ENCODE data around the gene SLAMF1.
"Not testable (repeated sequence)": the region's sequence is repeated elsewhere in the genome, so short reads cannot be mapped to it uniquely, and the experiment has no call there.

The SLAMF1 gene

DNA sequence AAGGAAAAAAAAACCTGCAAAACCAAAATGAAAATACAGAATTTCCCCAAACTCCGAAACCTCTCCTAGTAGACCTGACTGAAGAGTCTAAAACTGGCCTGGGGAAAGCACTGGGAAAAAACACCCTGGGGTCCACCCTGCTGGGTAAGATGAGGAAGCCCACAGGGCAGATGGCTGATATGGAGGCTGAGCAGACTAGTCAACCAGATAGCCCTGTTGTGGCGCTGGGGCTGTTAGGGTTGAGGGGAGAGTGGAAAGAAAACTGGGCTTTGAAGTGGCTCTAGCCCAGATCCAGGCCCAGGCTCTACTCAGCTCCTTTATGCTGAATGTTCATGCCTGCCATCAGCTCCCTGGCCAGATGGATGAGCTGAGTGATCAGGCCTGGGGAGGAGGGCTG, 6.8 kb upstream of the SLAMF1 start:
- peaks cover 30% of the 10 kb centered on the region for H3K4me1 ChIP-seq (ENCODE audit: insufficient read depth, low read length)
- no peak overlapping the region for H3K9ac ChIP-seq (ENCODE audit: low read depth, low read length)
- no peaks in the 10 kb centered on the region for H3K9me3 ChIP-seq (ENCODE audit: control insufficient read depth, insufficient read depth, low read length)
- H3K36me3 ChIP-seq (ENCODE audit: insufficient read depth, low read length) = no peaks in the 10 kb centered on the region

- Histone ChIP-seq H3K9ac (ENCODE audit: low read depth, low read length) (no peak overlapping the region), H3K9me3 (ENCODE audit: control insufficient read depth, insufficient read depth, low read length) (no peaks in the 10 kb centered on the region), H3K4me1 (ENCODE audit: insufficient read depth, low read length) (peaks cover 28% of the 10 kb centered on the region), H3K36me3 (ENCODE audit: insufficient read depth, low read length) (no peaks in the 10 kb centered on the region)
Observed at GRCh38 chr1:160652924-160653619, 6.2 kb upstream of the SLAMF1 start.

DNA sequence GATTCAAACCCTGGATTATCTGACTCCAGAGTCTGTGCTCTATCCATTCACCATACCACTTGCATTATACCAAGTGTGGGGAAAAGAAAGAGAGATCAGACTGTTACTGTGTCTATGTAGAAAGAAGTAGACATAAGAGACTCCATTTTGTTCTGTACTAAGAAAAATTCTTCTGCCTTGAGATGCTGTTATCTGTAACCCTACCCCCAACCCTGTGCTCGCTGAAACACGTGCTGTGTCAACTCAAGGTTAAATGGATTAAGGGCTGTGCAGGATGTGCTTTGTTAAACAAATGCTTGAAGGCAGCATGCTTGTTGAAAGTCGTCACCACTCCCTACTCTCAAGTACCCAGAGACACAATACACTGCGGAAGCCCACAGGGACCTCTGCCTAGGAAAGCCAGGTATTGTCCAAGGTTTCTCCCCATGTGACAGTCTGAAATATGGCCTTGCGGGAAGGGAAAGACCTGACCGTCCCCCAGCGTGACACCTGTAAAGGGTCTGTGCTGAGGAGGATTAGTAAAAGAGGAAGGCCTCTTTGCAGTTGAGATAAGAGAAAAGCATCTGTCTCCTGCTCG, 5.3 kb upstream of the SLAMF1 start:
- H3K9ac ChIP-seq (ENCODE audit: low read depth, low read length); H3K9me3 ChIP-seq (ENCODE audit: control insufficient read depth, insufficient read depth, low read length); H3K36me3 ChIP-seq (ENCODE audit: insufficient read depth, low read length): not testable (repeated sequence)
- H3K4me1 ChIP-seq (ENCODE audit: insufficient read depth, low read length) = peaks cover 28% of the 10 kb centered on the region

DNA sequence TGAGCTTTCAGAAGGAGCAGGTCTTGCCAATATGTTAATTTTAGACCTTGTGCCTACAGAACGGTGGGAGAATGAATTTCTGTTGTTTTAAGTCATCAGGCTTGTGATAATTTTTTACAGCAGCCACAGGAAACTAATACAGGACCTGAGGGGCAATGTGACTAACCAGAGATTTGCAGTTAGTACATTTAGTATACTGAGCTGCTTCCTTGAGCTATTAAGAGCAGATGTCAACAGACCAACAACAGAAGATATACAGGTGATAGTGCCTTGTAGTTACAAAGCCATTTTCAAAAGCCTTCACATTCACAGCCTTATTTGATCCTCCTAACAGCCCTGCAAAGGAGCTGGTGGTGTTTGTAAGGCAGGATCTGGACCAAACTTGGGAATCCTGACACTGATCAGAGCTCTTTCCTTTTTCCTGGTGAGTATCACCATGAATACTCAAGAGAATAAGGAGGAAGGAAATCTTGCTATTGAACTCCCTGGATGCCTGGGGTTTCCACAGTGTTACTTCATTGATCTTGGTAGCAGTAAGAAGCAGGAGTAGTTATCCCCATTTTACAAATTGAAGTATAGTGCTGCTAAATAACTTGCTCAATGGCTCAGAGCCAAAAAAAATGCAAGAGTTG, 4.7 kb upstream of the SLAMF1 start:
- no peaks in the 10 kb centered on the region for H3K36me3 ChIP-seq (ENCODE audit: insufficient read depth, low read length)
- H3K9me3 ChIP-seq (ENCODE audit: control insufficient read depth, insufficient read depth, low read length) = no peaks in the 10 kb centered on the region
- H3K4me1 ChIP-seq (ENCODE audit: insufficient read depth, low read length) = peaks cover 28% of the 10 kb centered on the region
- H3K9ac ChIP-seq (ENCODE audit: low read depth, low read length) = no peak overlapping the region

DNA sequence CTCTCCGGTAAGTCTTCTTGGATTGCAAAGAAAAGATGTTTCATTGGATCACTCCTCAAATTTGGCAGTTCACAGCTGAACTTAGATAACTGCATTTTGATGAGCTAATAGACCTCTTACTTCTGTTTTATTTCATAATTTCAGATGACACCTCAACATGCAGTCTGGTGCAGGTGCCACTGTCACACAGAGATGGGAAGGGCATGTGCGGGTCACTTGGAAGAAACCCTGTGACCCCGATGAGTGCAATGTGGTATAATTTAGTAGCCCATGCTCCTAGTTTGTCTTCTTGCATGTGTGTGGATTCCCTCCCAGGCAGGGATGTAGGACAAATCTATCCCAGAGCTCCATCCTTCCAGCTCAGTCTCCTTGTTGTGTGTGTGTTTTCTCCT, 481 bp upstream of the SLAMF1 start:
- Histone ChIP-seq H3K36me3 (ENCODE audit: insufficient read depth, low read length) (no peaks in the 10 kb centered on the region), H3K4me1 (ENCODE audit: insufficient read depth, low read length) (peaks cover 14% of the 10 kb centered on the region), H3K9me3 (ENCODE audit: control insufficient read depth, insufficient read depth, low read length) (no peaks in the 10 kb centered on the region), H3K9ac (ENCODE audit: low read depth, low read length) (no peak overlapping the region)

- no peaks in the 10 kb centered on the region for H3K9me3 ChIP-seq (ENCODE audit: control insufficient read depth, insufficient read depth, low read length)
- peaks cover 5% of the 10 kb centered on the region for H3K4me1 ChIP-seq (ENCODE audit: insufficient read depth, low read length)
- no peak overlapping the region for H3K9ac ChIP-seq (ENCODE audit: low read depth, low read length)
- H3K36me3 ChIP-seq (ENCODE audit: insufficient read depth, low read length) = no peaks in the 10 kb centered on the region
Observed at GRCh38 chr1:160646180-160646579, 664 bp downstream of the SLAMF1 start.

DNA sequence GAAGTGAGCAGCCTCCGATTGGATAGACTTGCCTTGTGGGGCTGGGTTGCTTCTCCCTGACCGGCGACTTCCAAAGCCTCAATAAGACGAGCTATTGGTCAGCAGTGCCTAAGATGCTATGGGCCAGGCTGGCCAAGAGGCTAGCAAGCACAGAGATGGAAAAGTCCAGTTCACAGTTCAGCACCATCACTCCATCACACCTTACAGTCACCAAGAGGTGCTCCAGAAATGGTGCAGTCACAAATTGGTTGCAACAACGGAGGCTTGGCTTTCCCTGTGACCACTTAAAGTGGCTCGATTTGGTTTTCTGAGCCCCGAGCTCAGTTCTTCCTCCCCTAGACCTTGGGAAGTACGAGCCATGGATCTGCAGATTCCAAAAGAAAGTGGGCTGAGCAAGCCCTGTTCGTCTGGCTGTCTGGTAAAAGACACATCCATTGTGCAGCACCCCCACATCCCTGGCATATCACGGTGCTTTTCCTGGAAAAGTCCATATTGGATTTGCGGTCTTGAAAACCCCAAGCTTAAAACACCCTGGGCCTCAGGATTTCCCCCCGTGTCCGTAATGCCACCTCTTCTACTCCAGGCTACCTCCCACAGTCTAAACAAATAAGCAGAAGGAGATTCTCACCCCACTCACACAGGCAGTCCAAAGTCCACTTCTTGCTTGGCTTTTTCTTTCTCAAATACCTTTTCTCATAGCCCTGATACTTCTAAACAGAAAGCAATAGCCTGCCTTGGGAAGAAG, 1.3 kb downstream of the SLAMF1 start:
- Histone ChIP-seq H3K9me3 (ENCODE audit: control insufficient read depth, insufficient read depth, low read length) (no peaks in the 10 kb centered on the region), H3K9ac (ENCODE audit: low read depth, low read length) (no peak overlapping the region), H3K36me3 (ENCODE audit: insufficient read depth, low read length) (no peaks in the 10 kb centered on the region), H3K4me1 (ENCODE audit: insufficient read depth, low read length) (no peaks in the 10 kb centered on the region)

DNA sequence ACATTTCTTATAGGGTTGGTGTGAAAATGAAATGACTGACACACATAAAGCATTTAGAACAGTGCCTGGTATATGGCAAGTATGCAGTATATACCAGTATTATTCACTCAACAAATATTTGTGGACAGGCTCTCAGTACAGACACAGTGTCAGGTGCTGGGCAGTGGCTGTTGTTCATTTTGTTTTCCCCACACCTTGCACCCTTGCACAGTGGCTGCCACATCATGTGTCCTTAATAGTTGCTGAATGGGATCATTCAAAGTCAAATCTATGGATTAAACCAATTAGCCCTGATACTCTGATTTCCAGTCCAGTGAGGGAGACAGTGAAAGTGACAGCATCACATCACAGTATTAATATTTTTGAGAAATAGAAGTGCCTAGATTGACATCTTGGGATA, 2.4 kb downstream of the SLAMF1 start:
- Histone ChIP-seq H3K9ac (ENCODE audit: low read depth, low read length) (no peak overlapping the region), H3K36me3 (ENCODE audit: insufficient read depth, low read length) (no peaks in the 10 kb centered on the region), H3K9me3 (ENCODE audit: control insufficient read depth, insufficient read depth, low read length) (no peaks in the 10 kb centered on the region), H3K4me1 (ENCODE audit: insufficient read depth, low read length) (no peaks in the 10 kb centered on the region)

GRCh38 chr1:160643138-160643537, 3.7 kb downstream of the SLAMF1 start:
- no peaks in the 10 kb centered on the region for H3K9me3 ChIP-seq (ENCODE audit: control insufficient read depth, insufficient read depth, low read length)
- H3K4me1 ChIP-seq (ENCODE audit: insufficient read depth, low read length) = peaks cover 3% of the 10 kb centered on the region; the same call in 1 of the 2 replicates
- H3K36me3 ChIP-seq (ENCODE audit: insufficient read depth, low read length) = no peaks in the 10 kb centered on the region
- H3K9ac ChIP-seq (ENCODE audit: low read depth, low read length) = no peak overlapping the region

DNA sequence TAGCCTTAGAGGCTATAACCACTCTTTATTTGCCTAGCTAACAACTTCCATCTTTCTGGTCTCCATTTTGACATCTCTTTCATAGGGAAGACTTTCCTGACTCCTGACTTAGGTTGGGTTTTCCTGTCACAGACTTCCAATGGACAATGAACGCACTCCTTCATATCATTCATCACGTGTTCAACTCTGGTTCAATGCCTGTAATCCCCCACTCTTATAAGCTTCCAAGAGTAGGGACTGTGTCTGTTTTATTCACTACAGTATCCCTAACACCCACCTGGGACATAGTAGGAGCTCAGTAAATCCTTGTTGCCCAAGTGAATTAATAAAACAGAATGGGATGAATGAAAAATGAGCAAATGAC, 4.6 kb downstream of the SLAMF1 start:
- Histone ChIP-seq H3K36me3 (ENCODE audit: insufficient read depth, low read length) (no peaks in the 10 kb centered on the region), H3K9ac (ENCODE audit: low read depth, low read length) (no peak overlapping the region), H3K9me3 (ENCODE audit: control insufficient read depth, insufficient read depth, low read length) (no peaks in the 10 kb centered on the region), H3K4me1 (ENCODE audit: insufficient read depth, low read length) (peaks cover 10% of the 10 kb centered on the region; the same call in 1 of the 2 replicates)

DNA sequence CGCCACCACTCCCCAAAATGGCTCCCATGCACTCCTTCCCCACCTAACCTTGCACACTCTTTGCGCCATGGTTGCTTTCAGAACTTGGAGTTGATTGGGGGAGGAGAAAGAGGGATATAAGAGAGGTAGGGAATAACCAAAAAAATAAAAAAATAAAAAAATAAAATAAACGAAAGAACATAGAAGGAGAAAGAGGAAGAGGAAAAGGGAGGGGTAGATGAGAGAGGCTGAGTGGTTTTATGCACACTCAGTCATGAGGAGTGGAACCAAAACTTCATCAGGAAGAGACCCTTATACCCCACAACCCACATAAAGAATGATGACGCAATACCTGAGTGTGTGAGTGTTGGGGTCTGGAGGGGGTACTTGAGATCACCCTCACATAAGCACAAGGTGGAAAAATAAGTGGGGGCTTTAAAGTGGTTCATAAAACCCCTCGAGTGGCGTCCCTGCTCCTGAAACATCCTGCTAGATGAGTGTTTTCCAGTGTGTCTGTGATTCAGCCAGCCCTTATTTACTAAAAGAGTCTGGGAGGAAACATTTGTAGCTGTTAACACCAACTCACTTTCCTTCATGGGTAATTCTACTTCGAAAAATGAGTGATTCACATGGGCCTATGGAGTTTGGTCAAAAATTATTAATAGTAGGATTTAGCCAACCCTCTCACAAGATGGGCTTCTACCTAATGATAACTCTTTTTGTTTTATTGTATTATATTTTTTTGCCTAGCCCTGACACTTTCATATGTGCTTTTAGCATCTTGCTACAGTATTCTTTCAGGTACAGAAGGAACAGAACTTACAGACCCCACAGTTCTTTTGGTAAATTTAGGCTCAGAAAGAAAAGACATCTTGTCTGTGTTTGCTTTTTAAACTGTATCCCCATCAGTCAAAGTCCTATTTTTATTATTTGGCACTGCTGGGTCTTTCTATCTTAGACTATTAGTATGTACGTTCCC, 5.2 kb downstream of the SLAMF1 start:
- peaks cover 10% of the 10 kb centered on the region; the same call in 1 of the 2 replicates for H3K4me1 ChIP-seq (ENCODE audit: insufficient read depth, low read length)
- no peaks in the 10 kb centered on the region for H3K36me3 ChIP-seq (ENCODE audit: insufficient read depth, low read length)
- no peak overlapping the region for H3K9ac ChIP-seq (ENCODE audit: low read depth, low read length)

GRCh38 chr1:160640359-160641123, 6.3 kb downstream of the SLAMF1 start:
- Histone ChIP-seq H3K9ac (ENCODE audit: low read depth, low read length) (no peak overlapping the region), H3K36me3 (ENCODE audit: insufficient read depth, low read length) (no peaks in the 10 kb centered on the region), H3K4me1 (ENCODE audit: insufficient read depth, low read length) (peaks cover 14% of the 10 kb centered on the region; the same call in 1 of the 2 replicates), H3K9me3 (ENCODE audit: control insufficient read depth, insufficient read depth, low read length) (no peaks in the 10 kb centered on the region)

More for the DNA sequence above, 5.2 kb downstream of the SLAMF1 start:
- no peaks in the 10 kb centered on the region for H3K9me3 ChIP-seq (ENCODE audit: control insufficient read depth, insufficient read depth, low read length)

GRCh38 chr1:160639652-160640051, 7.2 kb downstream of the SLAMF1 start:
- H3K4me1 ChIP-seq (ENCODE audit: insufficient read depth, low read length) = peaks cover 14% of the 10 kb centered on the region; the same call in 1 of the 2 replicates
- H3K36me3 ChIP-seq (ENCODE audit: insufficient read depth, low read length) = no peaks in the 10 kb centered on the region
- no peak overlapping the region for H3K9ac ChIP-seq (ENCODE audit: low read depth, low read length)
- no peaks in the 10 kb centered on the region for H3K9me3 ChIP-seq (ENCODE audit: control insufficient read depth, insufficient read depth, low read length)
